ENCODE measurements around the gene MFN1.

The MFN1 gene

GRCh38 chr3:179347345-179348194, at the start of gene MFN1 (continued):
- TF ChIP-seq ZBTB11 (tag by site-specific recombination; conservative IDR thresholded peaks at IDR 0.05; ENCODE audit: low read depth) (peak; percentile 97), ZNF558 (tag by site-specific recombination; IDR thresholded peaks at IDR 0.05) (no peak), ZBTB8A (tag by site-specific recombination; IDR thresholded peaks at IDR 0.05) (no peak), ZNF354C (tag by site-specific recombination; IDR thresholded peaks at IDR 0.05; ENCODE audit: borderline replicate concordance, low read depth) (no peak), CTCF (tag by site-specific recombination; IDR thresholded peaks at IDR 0.05) (no peak), ZBTB6 (tag by site-specific recombination; IDR thresholded peaks at IDR 0.05) (no peak), FEZF1 (tag by site-specific recombination; IDR thresholded peaks at IDR 0.05) (no peak), ZNF280C (tag by site-specific recombination; IDR thresholded peaks at IDR 0.05) (no peak), ZNF548 (tag by site-specific recombination; IDR thresholded peaks at IDR 0.05) (no peak), ZNF768 (tag by site-specific recombination; IDR thresholded peaks at IDR 0.05) (no peak), ZNF791 (tag by site-specific recombination; IDR thresholded peaks at IDR 0.05) (no peak), ZFP37 (tag by site-specific recombination; IDR thresholded peaks at IDR 0.05) (0 out of 2 replicates have a peak, but pooled peaks have one; percentile 12), PBX3 (CRISPR knock-in tag; IDR thresholded peaks at IDR 0.05) (no peak), ZNF658 (tag by site-specific recombination; IDR thresholded peaks at IDR 0.05) (no peak), ZFP69B (tag by site-specific recombination; IDR thresholded peaks at IDR 0.05) (no peak), ZNF311 (tag by site-specific recombination; IDR thresholded peaks at IDR 0.05; ENCODE audit: borderline replicate concordance) (no peak), ZNF266 (tag by site-specific recombination; IDR thresholded peaks at IDR 0.05; ENCODE audit: low read depth) (no peak), ZNF335 (tag by site-specific recombination; conservative IDR thresholded peaks at IDR 0.05) (peak; percentile 61), ZSCAN30 (tag by site-specific recombination; IDR thresholded peaks at IDR 0.05) (0 out of 2 replicates have a peak, but pooled peaks have one; percentile 50), BCL11B (tag by site-specific recombination; IDR thresholded peaks at IDR 0.05; ENCODE audit: low read depth) (0 out of 2 replicates have a peak, but pooled peaks have one; percentile 21), ZIC2 (tag by site-specific recombination; IDR thresholded peaks at IDR 0.05) (no peak), ZNF473 (tag by site-specific recombination; IDR thresholded peaks at IDR 0.05) (no peak), ZNF302 (tag by site-specific recombination; IDR thresholded peaks at IDR 0.05; ENCODE audit: low read depth) (no peak), ZNF488 (tag by site-specific recombination; IDR thresholded peaks at IDR 0.05) (no peak), ZNF501 (tag by site-specific recombination; IDR thresholded peaks at IDR 0.05) (peak; percentile 83; the same call in 1 of the 2 replicates), ZNF585B (tag by site-specific recombination; IDR thresholded peaks at IDR 0.05) (no peak), ZNF2 (tag by site-specific recombination; IDR thresholded peaks at IDR 0.05) (no peak; the same call in 1 of the 2 replicates), KLF10 (tag by site-specific recombination; IDR thresholded peaks at IDR 0.05) (peak; percentile 95), ZNF16 (tag by site-specific recombination; IDR thresholded peaks at IDR 0.05; ENCODE audit: low read depth) (no peak), GLIS2 (tag by site-specific recombination; IDR thresholded peaks at IDR 0.05) (peak; percentile 58; the same call in 1 of the 2 replicates)
